Measurements from ENCODE around the gene ADCYAP1R1.

Gene ADCYAP1R1

DNA sequence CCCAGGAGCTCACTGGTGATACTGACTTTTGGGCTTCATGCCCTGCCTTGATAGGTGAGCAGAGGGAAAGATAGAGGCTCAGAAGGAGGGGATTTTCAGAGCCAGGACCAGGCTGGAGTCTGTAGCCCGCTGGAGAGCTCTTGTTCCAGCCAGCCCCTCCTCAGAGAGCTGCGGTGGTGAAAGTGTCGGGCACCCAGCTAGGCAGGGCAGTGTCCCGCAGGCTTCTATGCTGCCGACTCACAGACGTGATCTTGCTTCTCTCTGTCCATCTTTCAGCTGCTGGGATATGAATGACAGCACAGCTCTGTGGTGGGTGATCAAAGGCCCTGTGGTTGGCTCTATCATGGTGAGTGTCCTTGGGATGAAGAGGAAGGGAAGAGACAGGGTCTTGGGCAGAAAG, 35.2 kb downstream of the ADCYAP1R1 start:
- no peak for DNase-seq (ENCODE audit: low spot score)

- no peak for DNase-seq (ENCODE audit: low spot score)
These were observed 39.9 kb downstream of the ADCYAP1R1 start for GRCh38 chr7:31091924-31092434.

- no peak for DNase-seq (ENCODE audit: low spot score)
These were observed 40.5 kb downstream of the ADCYAP1R1 start for GRCh38 chr7:31092606-31093005.

GRCh38 chr7:31093282-31093681, 41.2 kb downstream of the ADCYAP1R1 start:
- DNase-seq (ENCODE audit: low spot score) = no peak

GRCh38 chr7:31094271-31094670, 42.2 kb downstream of the ADCYAP1R1 start:
- no peak for DNase-seq (ENCODE audit: low spot score)

DNA sequence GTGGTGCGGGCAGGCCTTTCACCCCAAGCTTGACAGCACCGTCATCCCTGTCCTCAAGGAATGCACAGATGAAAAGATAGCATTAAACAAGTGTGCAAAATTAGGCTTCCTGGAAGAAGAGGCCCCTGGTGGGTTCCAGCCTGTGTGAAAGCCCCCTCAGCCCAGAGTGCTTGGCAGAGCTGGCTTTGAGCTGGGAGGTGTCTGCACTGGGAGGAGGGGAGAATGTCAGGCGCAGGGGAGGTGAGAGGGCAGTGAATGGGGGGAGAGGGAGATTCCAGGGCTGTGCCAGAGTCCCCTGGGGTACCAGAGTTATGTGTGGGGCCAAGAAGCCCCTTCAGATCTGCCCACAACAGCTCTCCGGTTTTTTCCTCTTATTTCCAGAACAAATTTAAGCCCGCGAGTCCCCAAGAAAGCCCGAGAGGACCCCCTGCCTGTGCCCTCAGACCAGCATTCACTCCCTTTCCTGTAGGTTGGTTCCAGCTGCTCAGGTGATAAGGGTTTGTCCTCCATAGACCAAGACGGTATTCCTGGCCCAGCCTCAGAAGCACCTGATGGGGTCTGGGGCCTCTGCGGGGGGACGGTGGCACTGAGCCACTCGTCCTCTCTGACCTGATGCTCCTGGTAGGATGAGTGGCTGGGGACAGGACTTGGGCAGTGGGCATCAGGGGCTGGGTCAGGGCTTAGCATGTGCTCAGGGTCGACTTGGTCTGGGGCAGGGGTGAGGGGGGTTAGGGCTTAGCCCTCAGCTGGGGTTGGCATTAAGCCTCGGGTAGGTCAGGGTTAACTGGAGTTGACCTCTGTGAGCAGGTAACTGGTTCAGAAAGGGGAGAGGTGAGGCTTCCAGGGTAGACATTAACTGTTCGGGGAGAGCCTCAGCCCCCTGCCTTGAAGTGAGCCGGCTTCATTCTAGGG, 43.4 kb downstream of the ADCYAP1R1 start:
- no peak for DNase-seq (ENCODE audit: low spot score)

DNA sequence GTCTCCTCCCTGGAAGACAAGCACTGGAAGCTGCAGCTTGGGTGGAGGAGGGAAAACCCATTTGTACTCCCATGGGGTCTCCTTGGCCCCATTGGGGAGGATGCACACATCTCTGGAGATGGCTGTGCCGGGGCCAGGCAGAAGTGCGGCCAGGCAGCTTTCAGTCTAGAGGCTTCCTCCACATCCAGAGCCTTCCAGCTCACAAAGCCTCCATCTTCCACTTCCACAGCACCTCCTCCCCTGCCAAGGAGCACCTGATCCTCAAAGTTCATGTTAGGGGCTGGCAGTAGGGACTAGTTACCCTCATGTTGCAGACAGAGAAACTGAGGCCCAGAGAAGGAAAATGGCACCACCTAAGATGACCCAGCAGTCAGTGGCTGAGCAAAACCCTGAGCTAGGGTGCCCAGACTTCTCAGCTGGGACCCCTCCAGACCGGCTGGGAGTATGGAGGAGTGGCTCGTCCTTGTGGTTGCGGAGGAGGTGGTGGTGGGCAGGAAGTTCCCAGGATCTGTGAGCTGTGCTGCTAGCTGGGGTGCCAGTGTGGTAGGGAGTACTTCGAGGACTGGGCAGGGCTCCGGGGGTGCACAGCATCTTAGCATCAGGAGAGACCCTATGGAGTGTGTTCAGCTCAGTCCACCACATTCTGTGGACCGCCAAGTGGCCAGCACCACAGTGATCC, 44.2 kb downstream of the ADCYAP1R1 start:
- DNase-seq (ENCODE audit: low spot score) = no peak

DNA sequence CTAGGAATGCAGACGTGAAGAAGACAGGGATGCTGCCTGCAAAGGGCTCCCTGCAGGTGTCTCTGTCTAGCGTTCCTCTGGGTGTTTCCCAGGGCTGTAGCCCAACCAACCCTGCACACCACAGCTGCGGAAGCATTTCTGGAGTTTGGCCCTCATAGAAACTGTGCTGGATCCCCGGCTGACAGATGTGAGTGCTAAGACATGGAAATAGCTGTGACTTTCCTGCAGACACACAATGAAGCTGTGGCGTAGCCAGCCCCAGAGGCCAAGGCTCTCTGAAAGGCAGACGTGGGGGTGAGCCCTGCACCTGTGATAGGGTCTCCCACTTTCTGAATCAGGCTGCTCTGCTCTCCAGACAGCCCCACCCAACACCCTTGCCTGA, 44.8 kb downstream of the ADCYAP1R1 start:
- DNase-seq (ENCODE audit: low spot score) = no peak

DNA sequence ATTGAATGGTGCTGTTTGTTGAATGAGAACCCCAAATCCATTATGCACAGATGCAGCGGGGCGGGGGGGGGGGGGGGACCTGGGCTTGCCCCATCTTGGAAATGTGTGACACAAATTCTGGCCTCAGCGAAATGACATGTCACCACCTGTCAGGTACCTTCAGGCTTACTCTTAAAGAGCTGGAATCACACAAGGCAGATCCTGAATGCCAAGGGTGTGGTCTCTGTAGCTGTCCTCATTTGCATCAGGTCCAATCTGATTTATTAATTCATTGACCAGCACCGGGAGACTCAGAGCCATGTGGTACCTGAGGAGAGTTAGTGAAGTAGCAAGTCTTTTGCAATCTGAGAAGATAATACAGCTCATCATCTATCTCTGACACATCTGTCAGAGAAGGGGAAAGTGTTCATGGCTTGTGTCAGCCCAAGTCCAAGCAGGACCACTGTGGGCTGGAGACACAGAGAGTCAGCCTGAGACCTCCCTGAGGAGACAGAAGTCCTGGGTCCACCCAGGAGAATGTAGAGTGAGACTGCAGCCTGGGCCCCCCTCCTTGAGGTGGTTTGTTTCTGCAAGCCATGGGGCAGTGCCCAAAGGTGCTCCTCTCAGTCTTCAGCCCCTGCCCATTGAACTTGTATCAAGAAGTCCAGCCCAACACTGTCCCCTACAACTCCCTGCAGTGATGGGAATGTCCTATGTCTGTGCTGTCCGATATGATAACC, 46.7 kb downstream of the ADCYAP1R1 start:
- DNase-seq (ENCODE audit: low spot score) = no peak

- no peak for DNase-seq (ENCODE audit: low spot score)
These were observed 47.6 kb downstream of the ADCYAP1R1 start for GRCh38 chr7:31099451-31100444.

GRCh38 chr7:31100445-31100844, 48.3 kb downstream of the ADCYAP1R1 start:
- no peak for DNase-seq (ENCODE audit: low spot score)

DNA sequence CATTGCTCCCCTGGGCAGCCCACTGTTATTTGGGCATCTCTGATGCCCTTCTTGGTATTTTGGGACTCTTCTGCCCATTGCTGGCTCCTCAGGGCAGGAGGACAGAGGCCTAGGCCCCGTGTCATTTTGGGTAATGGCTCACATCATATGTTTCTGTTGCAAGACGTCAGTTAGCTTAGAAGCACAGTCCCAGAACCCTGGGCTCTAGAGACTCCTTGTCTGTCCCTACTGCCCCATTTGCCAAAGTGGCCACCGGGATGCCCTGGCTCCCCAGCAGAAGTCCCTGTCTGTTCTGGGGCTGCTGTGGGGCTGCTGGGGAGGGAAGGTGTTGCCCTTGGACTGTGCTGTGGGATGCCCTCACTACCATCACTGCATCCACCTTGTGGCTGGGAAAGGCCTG, 48.8 kb downstream of the ADCYAP1R1 start:
- DNase-seq (ENCODE audit: low spot score) = no peak

GRCh38 chr7:31101544-31101943, 49.4 kb downstream of the ADCYAP1R1 start:
- DNase-seq (ENCODE audit: low spot score) = no peak

GRCh38 chr7:31102151-31102972, 50.3 kb downstream of the ADCYAP1R1 start:
- DNase-seq (ENCODE audit: low spot score) = no peak

- no peak for DNase-seq (ENCODE audit: low spot score)
These were observed 51.1 kb downstream of the ADCYAP1R1 start for GRCh38 chr7:31102973-31103850.

- no peak for DNase-seq (ENCODE audit: low spot score)
These were observed 52.5 kb downstream of the ADCYAP1R1 start for GRCh38 chr7:31104361-31105255.

DNA sequence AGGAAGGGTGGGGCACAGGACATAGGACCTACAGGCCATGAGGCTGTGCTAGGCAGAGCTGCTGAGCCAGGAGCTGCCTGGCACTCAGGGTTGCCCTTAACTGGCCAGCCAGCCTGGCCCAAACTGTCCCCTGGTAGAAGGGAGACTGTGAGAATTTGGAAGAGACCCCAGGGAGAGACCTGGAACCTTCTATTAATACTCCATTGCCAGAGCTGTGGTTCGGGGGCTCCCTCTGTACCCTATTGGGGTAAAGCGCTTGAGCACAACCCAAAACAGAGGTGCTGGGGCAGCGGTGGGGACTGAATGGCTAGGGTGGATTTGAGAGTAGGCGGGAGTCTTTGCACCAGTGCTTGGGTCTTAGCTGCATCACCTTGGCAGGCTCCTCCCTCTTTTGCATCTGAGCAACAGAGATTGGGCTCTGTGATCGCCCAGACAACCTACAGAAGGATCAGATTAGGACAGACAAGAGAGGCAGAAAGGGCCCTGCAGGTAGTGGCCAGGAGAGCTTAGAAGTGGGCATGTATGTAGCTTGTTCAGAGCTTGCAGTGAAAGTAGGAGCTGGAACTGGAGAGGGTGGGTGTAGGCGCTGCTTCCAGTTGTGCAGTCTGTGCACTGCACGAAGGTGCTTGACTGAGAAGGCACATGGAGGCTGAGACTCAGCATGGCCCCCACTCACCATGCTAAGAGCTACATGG, 53.3 kb downstream of the ADCYAP1R1 start:
- DNase-seq (ENCODE audit: low spot score) = no peak

Measured in hematopoietic multipotent progenitor cell treated with erythropoietin and hydrocortisone succinate and interleukin-3 and kit ligand, for 17 days (in vitro differentiated cells).